GM18951 (cell line): Measurements from ENCODE around the gene ELFN1.

Experiments
- POLR2A ChIP-seq: IDR thresholded peaks from 4 replicates; pipeline ENCODE4 v1.6.1; 2011; ENCODE audit warnings: mild to moderate bottlenecking; ENCODE audit not compliant: insufficient read length, insufficient read depth; ENCODE audit errors: extremely low read depth
- in situ Hi-C: fragments of 300-500 bp; cut with MboI; formaldehyde crosslinking; loops from one replicate; pipeline ENCODE4 v1.12.0; 2022; ENCODE audit warnings: low sequenced_read_pairs, mixed read lengths, inconsistent platforms; ENCODE audit not compliant: unreplicated experiment

ELFN1 gene

DNA sequence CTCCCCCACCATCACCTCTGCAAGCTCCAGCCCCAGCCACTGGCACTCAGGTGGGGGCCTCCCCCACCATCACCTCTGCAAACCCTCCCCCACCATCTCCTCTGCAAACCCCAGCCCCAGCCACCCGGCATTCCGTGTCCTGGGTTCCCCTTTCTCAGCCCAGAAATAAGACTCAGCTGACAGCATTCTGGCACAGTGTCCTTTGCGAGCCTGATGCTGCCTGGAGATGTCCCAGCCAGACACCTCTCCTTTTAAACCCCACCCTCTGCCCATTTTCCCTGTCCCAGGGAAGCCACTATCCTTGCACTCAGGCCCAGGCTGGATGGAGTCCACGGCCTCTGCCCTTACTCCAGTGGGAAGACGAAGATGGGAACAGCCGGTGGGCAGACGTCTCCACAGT lies 49.8 kb downstream of the ELFN1 start:
- TF ChIP-seq POLR2A: no peak
- in situ Hi-C loops: no loop called here

DNA sequence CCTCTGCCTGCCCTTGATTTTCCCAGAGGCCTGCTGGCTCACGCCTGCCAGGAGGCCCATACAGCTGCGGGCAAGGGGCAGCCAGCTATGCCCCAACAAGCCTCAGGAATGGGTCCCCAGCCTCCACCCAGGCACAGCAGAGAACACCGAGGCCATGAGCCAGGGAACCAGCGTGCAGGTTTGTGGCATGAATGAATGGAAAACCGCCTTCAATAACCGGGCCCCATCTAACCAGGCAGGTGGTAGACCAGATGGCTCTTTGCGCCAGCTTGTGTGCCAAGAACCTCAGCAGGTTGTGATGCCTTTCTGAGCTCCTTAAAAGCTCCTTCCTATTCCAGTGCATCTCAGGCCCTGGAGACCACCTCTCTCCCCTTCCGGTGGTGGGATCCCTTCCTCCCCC lies 50.2 kb downstream of the ELFN1 start:
- in situ Hi-C loops: no loop called here

GRCh38 chr7:1721047-1721690 lies 51.1 kb downstream of the ELFN1 start:
- no peak for TF ChIP-seq POLR2A
- in situ Hi-C loops: no loop called here

More for the DNA sequence above, 50.2 kb downstream of the ELFN1 start:
- TF ChIP-seq POLR2A: no peak

DNA sequence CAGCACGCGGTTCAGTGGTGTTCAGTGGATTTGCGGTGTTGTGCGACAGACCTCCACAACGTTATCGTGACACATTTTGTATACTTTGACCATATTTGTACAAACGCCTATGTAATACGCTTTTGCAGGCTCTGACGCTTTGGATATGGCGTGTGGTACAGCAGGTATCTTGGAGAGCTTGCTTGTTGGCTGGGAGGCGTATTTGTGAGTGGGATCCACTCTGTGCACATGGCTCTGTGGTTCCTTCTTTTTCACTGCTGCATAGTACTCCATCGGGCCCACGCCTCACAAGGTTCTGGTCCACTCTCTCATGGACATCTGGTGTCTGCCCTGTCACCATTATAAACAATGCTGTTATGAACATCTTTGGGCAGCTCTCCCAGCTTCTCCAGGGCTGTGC lies 53.2 kb downstream of the ELFN1 start:
- TF ChIP-seq POLR2A: no peak
- in situ Hi-C loops: no loop called here

GRCh38 chr7:1724118-1724910 lies 54.2 kb downstream of the ELFN1 start:
- in situ Hi-C loops: no loop called here
- TF ChIP-seq POLR2A: no peak

DNA sequence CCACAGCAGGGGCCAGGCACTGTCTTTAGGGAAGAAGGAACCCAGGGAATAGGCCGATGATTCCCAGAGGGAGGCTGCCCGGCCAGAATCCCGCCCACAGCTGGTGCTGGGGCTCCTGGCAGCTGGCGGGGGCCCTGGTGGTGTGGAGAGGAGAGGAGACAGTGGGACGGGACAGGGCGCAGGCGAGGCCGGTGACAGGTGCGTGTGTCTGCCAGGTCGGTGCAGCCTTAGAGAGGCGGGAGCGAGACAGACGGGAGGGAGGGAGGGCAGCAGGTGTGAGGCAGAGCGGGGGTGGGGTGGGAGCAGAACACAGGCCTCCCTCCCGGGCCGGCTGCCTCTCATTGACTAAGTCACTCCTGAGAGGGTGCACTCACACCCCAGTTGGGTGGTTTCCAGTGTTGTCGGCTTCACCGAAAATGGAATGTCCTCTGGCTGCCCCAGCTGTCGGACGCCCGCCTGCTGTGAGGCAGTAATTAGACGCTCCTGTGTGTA lies 55.2 kb downstream of the ELFN1 start:
- TF ChIP-seq POLR2A: no peak
- in situ Hi-C loops: no loop called here

DNA sequence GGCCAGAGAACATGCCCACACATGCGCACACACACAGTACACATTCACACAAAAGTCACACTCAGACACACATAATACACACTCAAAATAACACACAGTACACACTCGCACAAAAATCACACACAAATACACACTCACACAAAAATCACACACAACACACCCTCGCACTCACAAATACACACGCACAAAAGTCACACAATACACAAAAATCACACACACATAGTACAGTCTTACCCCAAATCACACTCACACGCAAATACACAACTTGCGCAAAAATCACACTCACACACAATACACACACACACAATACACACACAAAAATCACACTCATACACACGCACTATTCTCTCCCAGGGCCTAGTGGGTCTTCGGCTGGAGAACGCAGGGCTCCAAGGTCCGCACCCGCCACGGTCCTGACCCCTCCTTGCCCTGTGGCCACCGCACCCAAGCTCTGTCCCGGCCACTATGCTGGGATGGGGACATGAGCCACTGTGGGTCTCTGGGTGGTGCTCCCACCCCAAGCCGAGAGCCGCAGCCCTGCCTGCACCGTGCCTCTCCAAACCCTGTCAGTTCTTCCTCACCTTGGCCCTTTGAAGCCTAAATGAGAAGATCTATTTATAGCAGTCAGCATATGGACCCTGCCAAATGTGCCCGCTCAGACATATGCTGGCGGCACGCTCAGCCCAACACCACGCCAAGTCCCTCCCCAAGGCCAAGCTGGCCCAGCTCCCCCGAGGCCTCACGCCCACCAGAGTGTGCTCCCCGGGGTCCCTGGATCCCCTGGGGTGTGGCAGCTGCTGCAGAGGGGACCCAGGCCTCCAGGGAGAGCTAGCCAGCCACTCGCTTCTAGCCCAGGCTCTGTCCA lies 55.9 kb downstream of the ELFN1 start:
- in situ Hi-C loops: no loop called here
- no peak for TF ChIP-seq POLR2A

GRCh38 chr7:1727079-1727478 lies 57.0 kb downstream of the ELFN1 start:
- in situ Hi-C loops: no loop called here
- TF ChIP-seq POLR2A: no peak

- in situ Hi-C loops: no loop called here
- no peak for TF ChIP-seq POLR2A
Measured at GRCh38 chr7:1727812-1728570, 57.9 kb downstream of the ELFN1 start.

DNA sequence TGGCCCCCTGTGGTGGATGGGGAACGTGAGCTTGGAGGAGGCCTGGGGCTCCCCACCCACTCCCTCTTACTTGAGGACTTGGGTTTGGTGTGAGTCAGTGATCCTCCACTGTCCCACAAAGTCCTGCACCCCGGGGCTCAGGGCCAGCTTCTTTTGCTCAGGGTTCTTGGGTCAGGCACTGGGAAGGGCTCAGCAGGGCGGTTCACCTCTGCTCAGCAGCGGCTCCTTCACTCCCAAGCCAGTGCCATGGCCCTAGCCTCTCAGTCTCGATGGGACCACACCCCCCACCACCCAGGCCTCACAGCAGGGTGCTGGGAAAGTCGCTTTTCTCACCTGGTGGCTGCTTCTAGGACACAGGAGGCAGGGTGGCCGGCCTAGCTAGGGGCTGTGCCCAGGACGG lies 59.1 kb downstream of the ELFN1 start:
- in situ Hi-C loops: no loop called here
- no peak for TF ChIP-seq POLR2A

GRCh38 chr7:1729773-1730172 lies 59.7 kb downstream of the ELFN1 start:
- no peak for TF ChIP-seq POLR2A
- in situ Hi-C loops: no loop called here

DNA sequence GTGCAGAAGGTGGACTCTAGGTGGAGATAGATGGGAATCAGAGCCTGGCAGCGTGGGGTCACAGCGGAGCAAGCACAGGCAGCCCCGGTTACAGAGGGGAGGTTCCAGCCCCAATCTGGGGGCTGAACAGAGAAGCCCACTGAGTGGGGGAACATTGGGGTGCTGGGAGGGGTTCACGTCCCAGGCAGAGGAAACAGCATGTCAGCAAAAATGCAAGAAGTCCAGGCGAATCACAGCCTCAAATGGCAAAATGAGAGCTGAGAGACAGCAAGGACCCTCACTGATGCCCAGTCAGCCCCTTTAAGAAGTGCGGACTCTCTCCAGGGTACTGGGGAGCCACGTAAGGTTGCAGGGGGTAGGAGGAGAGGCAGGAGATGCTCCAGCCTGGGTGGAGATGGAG lies 62.0 kb downstream of the ELFN1 start:
- TF ChIP-seq POLR2A: no peak
- in situ Hi-C loops: no loop called here
